ENCODE data around the gene EOMES. TPM values are rescaled to one million over a fixed set of nuclear protein-coding genes. Genes with fewer than 3 reads are reported as not detected.

The EOMES gene
- total and polyA plus RNA-seq, 2 of the 4 experiments (the other 2 are of a cell fraction): not detected

GRCh38 chr3:27695636-27696035 is 26.5 kb downstream of the EOMES start:
- TF ChIP-seq CTCF (conservative IDR thresholded peaks at IDR 0.05; ENCODE audit: low read depth, low read length) (no peak), RFX5 (IDR thresholded peaks at IDR 0.05; ENCODE audit: low read depth, low read length) (no peak), CHD1 (IDR thresholded peaks at IDR 0.05; ENCODE audit: low read depth, low read length) (no peak), CEBPB (IDR thresholded peaks at IDR 0.05; ENCODE audit: low read depth, low read length) (no peak), MXI1 (IDR thresholded peaks at IDR 0.05; ENCODE audit: borderline replicate concordance, low read depth, low read length) (no peak), POLR2A (IDR thresholded peaks at IDR 0.05; ENCODE audit: low read depth, low read length) (no peak), NFE2L2 (IDR thresholded peaks at IDR 0.05; ENCODE audit: low read depth, low read length) (no peak), ELK1 (IDR thresholded peaks at IDR 0.05; ENCODE audit: borderline replicate concordance, low read depth, low read length) (no peak), SMC3 (IDR thresholded peaks at IDR 0.05; ENCODE audit: low read depth, low read length) (no peak), FOS (IDR thresholded peaks at IDR 0.05; ENCODE audit: low read depth, low read length) (no peak), RCOR1 (IDR thresholded peaks at IDR 0.05; ENCODE audit: insufficient replicate concordance, low read length) (no peak), MAFK (IDR thresholded peaks at IDR 0.05; ENCODE audit: low read depth, low read length) (no peak)
- TF ChIP-seq, protein P1, sequence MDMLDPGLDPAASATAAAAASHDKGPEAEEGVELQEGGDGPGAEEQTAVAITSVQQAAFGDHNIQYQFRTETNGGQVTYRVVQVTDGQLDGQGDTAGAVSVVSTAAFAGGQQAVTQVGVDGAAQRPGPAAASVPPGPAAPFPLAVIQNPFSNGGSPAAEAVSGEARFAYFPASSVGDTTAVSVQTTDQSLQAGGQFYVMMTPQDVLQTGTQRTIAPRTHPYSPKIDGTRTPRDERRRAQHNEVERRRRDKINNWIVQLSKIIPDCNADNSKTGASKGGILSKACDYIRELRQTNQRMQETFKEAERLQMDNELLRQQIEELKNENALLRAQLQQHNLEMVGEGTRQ (IDR thresholded peaks at IDR 0.05; ENCODE audit: low read depth, low read length): no peak
- no peaks in the 10 kb centered on the region for H3K4me1 ChIP-seq (ENCODE audit: control insufficient read depth, insufficient read depth, low read length)
- no peak overlapping the region for H4K5ac ChIP-seq (ENCODE audit: low read depth, low read length)
- WGBS, 2 experiments (ENCODE audit: extremely low coverage in 2 of 2, insufficient read length in 1 of 2): no CpG with 5 or more reads among the region's 2 CpGs
- ChIA-PET CTCF (interaction anchor here (1.6 kb wide), 1 partner anchor 16 kb away, joined by 3 read pairs; no protein-coding TSS in a partner anchor), POLR2A (ENCODE audit: unreplicated experiment) (no interaction called here)
- no peak overlapping the region for H2BK120ac ChIP-seq (ENCODE audit: low read depth, low read length)
- no peaks in the 10 kb centered on the region for H3K79me1 ChIP-seq (ENCODE audit: low read depth in 1 of 2, low read length in 2 of 2)
- H3K4me3 ChIP-seq (ENCODE audit: insufficient read depth, low read depth, low read length): no peak overlapping the region
- H2AK5ac ChIP-seq (ENCODE audit: low read depth, low read length): no peak overlapping the region
- in situ Hi-C loops (cut with MboI; ENCODE audit: low sequenced_read_pairs): no loop called here
- DNase-seq (no peak), ATAC-seq (ENCODE audit: low read depth) (no peak)
- H3K9ac ChIP-seq (ENCODE audit: low read depth, low read length): no peak overlapping the region
- peaks cover 2% of the 10 kb centered on the region; the same call in 1 of the 2 replicates for H3K27me3 ChIP-seq (ENCODE audit: control insufficient read depth, insufficient read depth, low read length)
- no peak overlapping the region for H2AFZ ChIP-seq (replicated peaks; ENCODE audit: low read length, poor library complexity)
- H2BK20ac ChIP-seq (ENCODE audit: low read depth, low read length): no peak overlapping the region
- H2BK5ac ChIP-seq (ENCODE audit: low read depth, low read length, poor library complexity, severe bottlenecking): no peak overlapping the region
- H3K23ac ChIP-seq (ENCODE audit: low read depth, low read length): no peak overlapping the region
- no peak overlapping the region for H4K8ac ChIP-seq (ENCODE audit: low read depth in 2 of 2, low read length in 2 of 2)
- H3K9me3 ChIP-seq (ENCODE audit: control insufficient read depth, insufficient read depth, low read length): no peaks in the 10 kb centered on the region
- no peak overlapping the region for H3K27ac ChIP-seq (ENCODE audit: insufficient read depth, low read length)
- H3K56ac ChIP-seq (ENCODE audit: extremely low read depth, insufficient read depth, low read length): no peak overlapping the region
- no peak overlapping the region for H2BK15ac ChIP-seq (ENCODE audit: low read depth, low read length)
- H3K14ac ChIP-seq (replicated peaks; ENCODE audit: low read depth, low read length): no peak overlapping the region
- H2AK9ac ChIP-seq (replicated peaks; ENCODE audit: low read depth, low read length, poor library complexity): no peak overlapping the region
- H3K4me2 ChIP-seq (ENCODE audit: low read depth, low read length): no peak overlapping the region
- H3K4ac ChIP-seq (ENCODE audit: low read depth, low read length): no peak overlapping the region
- no peaks in the 10 kb centered on the region for H3K36me3 ChIP-seq (ENCODE audit: control insufficient read depth, insufficient read depth, low read length)
- BruUV-seq (replicated peaks): no TSS peak
- dilution Hi-C loops (cut with HindIII; ENCODE audit: low sequenced_read_pairs, unreplicated experiment): no loop called here
- H3K9me1 ChIP-seq (ENCODE audit: insufficient read depth, low read length): no peaks in the 10 kb centered on the region
- H3K18ac ChIP-seq (ENCODE audit: low read depth, low read length): no peak overlapping the region
- H4K91ac ChIP-seq (ENCODE audit: insufficient read depth, low read depth, low read length): no peak overlapping the region
- no peaks in the 10 kb centered on the region for H4K20me1 ChIP-seq (ENCODE audit: insufficient read depth, low read length)
- intact Hi-C loops (cut with micrococcal nuclease): no loop called here
